Measurements from ENCODE around the gene PRSS37. TPM values are rescaled to one million over a fixed set of nuclear protein-coding genes. Genes with fewer than 3 reads are reported as not detected.

Gene PRSS37
- total RNA-seq, 1 experiment from 2014 or later = not detected

- no peak for TF ChIP-seq CBX3 (IDR thresholded peaks at IDR 0.05; ENCODE audit: low read depth)
- TF ChIP-seq EZH2 (IDR thresholded peaks at IDR 0.05) = no peak
- TF ChIP-seq ELF1 (IDR thresholded peaks at IDR 0.05; ENCODE audit: borderline replicate concordance, low read depth) = no peak
- TF ChIP-seq SIN3A (IDR thresholded peaks at IDR 0.05; ENCODE audit: low read depth) = no peak
- no peak for TF ChIP-seq ATF3 (IDR thresholded peaks at IDR 0.05)
- TF ChIP-seq EGR1 (IDR thresholded peaks at IDR 0.05; ENCODE audit: low read depth) = no peak
- no peak for TF ChIP-seq POLR2AphosphoS5 (IDR thresholded peaks at IDR 0.05; ENCODE audit: low read depth, low read length)
- no peak for TF ChIP-seq ZNF274 (IDR thresholded peaks at IDR 0.05; ENCODE audit: low read depth, low read length)
- TF ChIP-seq RAD21 (IDR thresholded peaks at IDR 0.05; ENCODE audit: low read depth) = no peak
- no peak for TF ChIP-seq JUND (IDR thresholded peaks at IDR 0.05)
Measured at GRCh38 chr7:141877365-141877764, 36.1 kb upstream of the PRSS37 start (continued).

GRCh38 chr7:141876371-141876770 is 35.1 kb upstream of the PRSS37 start:
- H4K20me1 ChIP-seq (ENCODE audit: insufficient read depth) = no peaks in the 10 kb centered on the region
- H3K27ac ChIP-seq (ENCODE audit: low read depth, low read length) = no peak overlapping the region
- TF ChIP-seq ZBTB33 (IDR thresholded peaks at IDR 0.05; ENCODE audit: extremely low read depth, insufficient replicate concordance, low read length) (no peak), SIN3A (IDR thresholded peaks at IDR 0.05; ENCODE audit: low read depth) (no peak), POLR2A (IDR thresholded peaks at IDR 0.05; ENCODE audit: borderline replicate concordance, extremely low read depth, insufficient read depth, insufficient read length) (no peak), CEBPB (IDR thresholded peaks at IDR 0.05; ENCODE audit: low read depth) (no peak), TCF7L2 (IDR thresholded peaks at IDR 0.05; ENCODE audit: borderline replicate concordance, extremely low read depth, insufficient read depth, insufficient read length) (no peak), EZH2 (IDR thresholded peaks at IDR 0.05) (no peak), FOSL1 (IDR thresholded peaks at IDR 0.05; ENCODE audit: low read depth) (no peak), ZFX (IDR thresholded peaks at IDR 0.05) (no peak), POLR2AphosphoS5 (IDR thresholded peaks at IDR 0.05; ENCODE audit: low read depth, low read length) (no peak), ATF3 (IDR thresholded peaks at IDR 0.05) (no peak), SRF (IDR thresholded peaks at IDR 0.05; ENCODE audit: low read depth) (no peak), ELF1 (IDR thresholded peaks at IDR 0.05; ENCODE audit: borderline replicate concordance, low read depth) (no peak), REST (IDR thresholded peaks at IDR 0.05; ENCODE audit: low read depth) (no peak), ZNF274 (IDR thresholded peaks at IDR 0.05; ENCODE audit: low read depth, low read length) (no peak), RAD21 (IDR thresholded peaks at IDR 0.05; ENCODE audit: low read depth) (no peak)
- H3K27me3 ChIP-seq (ENCODE audit: insufficient read depth, low read length) = no peaks in the 10 kb centered on the region
- ChIA-PET POLR2A (no interaction called here), RAD21 (ENCODE audit: low non-redundant PET in 1 of 2, low total read pairs in 2 of 2, uncharacterized antibody in 2 of 2, unreplicated experiment in 2 of 2) (no interaction called here), CTCF (no interaction called here)
- H2AFZ ChIP-seq (ENCODE audit: low read depth, low read length, poor library complexity, severe bottlenecking) = no peak overlapping the region
- H3K4me3 ChIP-seq (replicated peaks in 1 of 2; ENCODE audit: low read depth in 1 of 2, low read length in 2 of 2) = no peak overlapping the region
- no TSS peak for BruUV-seq (replicated peaks)
- DNase-seq (ENCODE audit: low read depth, low spot score) (no peak), ATAC-seq (no peak)
- intact Hi-C loops (cut with micrococcal nuclease) = no loop called here
- H3K9me3 ChIP-seq (ENCODE audit: control insufficient read depth in 1 of 2, insufficient read depth in 1 of 2, low read depth in 1 of 2, low read length in 2 of 2) = no peaks in the 10 kb centered on the region
- no peak overlapping the region for H3K9ac ChIP-seq (ENCODE audit: low read length)
- no peaks in the 10 kb centered on the region for H3K4me1 ChIP-seq (ENCODE audit: control insufficient read depth in 1 of 2, insufficient read depth in 2 of 2, low read length in 2 of 2)
- no peaks in the 10 kb centered on the region for H3K9me2 ChIP-seq (ENCODE audit: insufficient read depth)
- H3K4me2 ChIP-seq (ENCODE audit: low read length) = no peak overlapping the region
- no peaks in the 10 kb centered on the region for H3K79me2 ChIP-seq (ENCODE audit: insufficient read depth, low read length)
- no peaks in the 10 kb centered on the region for H3K36me3 ChIP-seq (ENCODE audit: control insufficient read depth in 1 of 2, insufficient read depth in 2 of 2, low read length in 2 of 2)

Data from HCT116 (cell line).